WTC11 (cell line): ENCODE results near the gene TAF4.

Source experiments
- ATF3 ChIP-seq: sonication (generic); formaldehyde crosslinking; conservative IDR thresholded peaks from 2 replicates; pipeline ENCODE4 v1.8.1; 2022; ENCODE audit warnings: mild to moderate bottlenecking, missing genetic modification reagents
- CBFB ChIP-seq: sonication (generic); formaldehyde crosslinking; IDR thresholded peaks from 2 replicates; pipeline ENCODE4 v1.8.1; 2022; ENCODE audit warnings: mild to moderate bottlenecking, low read depth, missing genetic modification reagents
- ESRRA ChIP-seq: sonication (generic); formaldehyde crosslinking; IDR thresholded peaks from 2 replicates; pipeline ENCODE4 v1.8.1; 2022; ENCODE audit warnings: mild to moderate bottlenecking, missing genetic modification reagents, borderline replicate concordance
- ETV6 ChIP-seq: sonication (generic); formaldehyde crosslinking; IDR thresholded peaks from 2 replicates; pipeline ENCODE4 v1.8.1; 2022; ENCODE audit warnings: mild to moderate bottlenecking, missing genetic modification reagents
- MAX ChIP-seq: sonication (generic); formaldehyde crosslinking; IDR thresholded peaks from 2 replicates; pipeline ENCODE4 v1.8.0; 2022; ENCODE audit warnings: mild to moderate bottlenecking, missing genetic modification reagents
- NFE2L1 ChIP-seq: sonication (generic); formaldehyde crosslinking; IDR thresholded peaks from 2 replicates; pipeline ENCODE4 v1.8.1; 2023; ENCODE audit warnings: missing genetic modification reagents
- OVOL2 ChIP-seq: fragments of 250-450 bp; sonication (Bioruptor Pico); IDR thresholded peaks from 2 replicates; pipeline ENCODE4 v1.9.0; 2021; ENCODE audit warnings: mild to moderate bottlenecking, borderline replicate concordance

GRCh38 chr20:62021793-62022385 lies 43.8 kb downstream of the TAF4 start:
- no peak for TF ChIP-seq OVOL2 (CRISPR knock-in tag)
- TF ChIP-seq MAX (CRISPR knock-in tag): no peak
- TF ChIP-seq ATF3: no peak
- TF ChIP-seq ETV6 (CRISPR knock-in tag): no peak
- no peak for TF ChIP-seq NFE2L1 (CRISPR knock-in tag)
- no peak for TF ChIP-seq ESRRA (CRISPR knock-in tag)
- no peak for TF ChIP-seq CBFB
